WTC11 (cell line): ENCODE results near the gene TFB1M.

Source experiments
- CTCF ChIP-seq: fragments of 200-600 bp; IDR thresholded peaks from 2 replicates; pipeline ENCODE4 v1.8.0; 2022; ENCODE audit warnings: antibody characterized with exemption
- ESRRA ChIP-seq: sonication (generic); formaldehyde crosslinking; IDR thresholded peaks from 2 replicates; pipeline ENCODE4 v1.8.1; 2022; ENCODE audit warnings: mild to moderate bottlenecking, missing genetic modification reagents, borderline replicate concordance
- ETV6 ChIP-seq: sonication (generic); formaldehyde crosslinking; IDR thresholded peaks from 2 replicates; pipeline ENCODE4 v1.8.1; 2022; ENCODE audit warnings: mild to moderate bottlenecking, missing genetic modification reagents
- KAT7 ChIP-seq: sonication (generic); formaldehyde crosslinking; IDR thresholded peaks from 2 replicates; pipeline ENCODE4 v1.8.1; 2023; ENCODE audit warnings: missing genetic modification reagents, mild to moderate bottlenecking, borderline replicate concordance
- ZNF532 ChIP-seq: fragments of 250-450 bp; sonication (Bioruptor Pico); IDR thresholded peaks from 2 replicates; pipeline ENCODE4 v1.9.0; 2021; ENCODE audit warnings: mild to moderate bottlenecking, borderline replicate concordance
- TF ChIP-seq, protein P1 (sequence below): sonication (generic); formaldehyde crosslinking; IDR thresholded peaks from 2 replicates; pipeline ENCODE4 v1.8.1; 2022; ENCODE audit warnings: low read depth, missing genetic modification reagents, borderline replicate concordance
- TF ChIP-seq, protein P2 (sequence below): sonication (generic); formaldehyde crosslinking; IDR thresholded peaks from 2 replicates; pipeline ENCODE4 v1.8.0; 2022; ENCODE audit warnings: mild to moderate bottlenecking, missing genetic modification reagents
- TF ChIP-seq, protein P3 (sequence below): sonication (generic); formaldehyde crosslinking; IDR thresholded peaks from 2 replicates; pipeline ENCODE4 v1.8.1; 2023; ENCODE audit warnings: mild to moderate bottlenecking, moderate library complexity, missing genetic modification reagents
- TF ChIP-seq, protein P4 (sequence below): sonication (generic); formaldehyde crosslinking; IDR thresholded peaks from 2 replicates; pipeline ENCODE4 v1.8.0; 2022; ENCODE audit warnings: mild to moderate bottlenecking, missing genetic modification reagents

GRCh38 chr6:155333414-155333813 lies 19.1 kb upstream of the TFB1M start:
- TF ChIP-seq, protein P1, sequence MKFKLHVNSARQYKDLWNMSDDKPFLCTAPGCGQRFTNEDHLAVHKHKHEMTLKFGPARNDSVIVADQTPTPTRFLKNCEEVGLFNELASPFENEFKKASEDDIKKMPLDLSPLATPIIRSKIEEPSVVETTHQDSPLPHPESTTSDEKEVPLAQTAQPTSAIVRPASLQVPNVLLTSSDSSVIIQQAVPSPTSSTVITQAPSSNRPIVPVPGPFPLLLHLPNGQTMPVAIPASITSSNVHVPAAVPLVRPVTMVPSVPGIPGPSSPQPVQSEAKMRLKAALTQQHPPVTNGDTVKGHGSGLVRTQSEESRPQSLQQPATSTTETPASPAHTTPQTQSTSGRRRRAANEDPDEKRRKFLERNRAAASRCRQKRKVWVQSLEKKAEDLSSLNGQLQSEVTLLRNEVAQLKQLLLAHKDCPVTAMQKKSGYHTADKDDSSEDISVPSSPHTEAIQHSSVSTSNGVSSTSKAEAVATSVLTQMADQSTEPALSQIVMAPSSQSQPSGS (CRISPR knock-in tag), result no peak
- TF ChIP-seq CTCF (no peak), ESRRA (CRISPR knock-in tag) (no peak), KAT7 (CRISPR knock-in tag) (no peak), ZNF532 (CRISPR knock-in tag) (no peak), ETV6 (CRISPR knock-in tag) (no peak)
- TF ChIP-seq, protein P2, sequence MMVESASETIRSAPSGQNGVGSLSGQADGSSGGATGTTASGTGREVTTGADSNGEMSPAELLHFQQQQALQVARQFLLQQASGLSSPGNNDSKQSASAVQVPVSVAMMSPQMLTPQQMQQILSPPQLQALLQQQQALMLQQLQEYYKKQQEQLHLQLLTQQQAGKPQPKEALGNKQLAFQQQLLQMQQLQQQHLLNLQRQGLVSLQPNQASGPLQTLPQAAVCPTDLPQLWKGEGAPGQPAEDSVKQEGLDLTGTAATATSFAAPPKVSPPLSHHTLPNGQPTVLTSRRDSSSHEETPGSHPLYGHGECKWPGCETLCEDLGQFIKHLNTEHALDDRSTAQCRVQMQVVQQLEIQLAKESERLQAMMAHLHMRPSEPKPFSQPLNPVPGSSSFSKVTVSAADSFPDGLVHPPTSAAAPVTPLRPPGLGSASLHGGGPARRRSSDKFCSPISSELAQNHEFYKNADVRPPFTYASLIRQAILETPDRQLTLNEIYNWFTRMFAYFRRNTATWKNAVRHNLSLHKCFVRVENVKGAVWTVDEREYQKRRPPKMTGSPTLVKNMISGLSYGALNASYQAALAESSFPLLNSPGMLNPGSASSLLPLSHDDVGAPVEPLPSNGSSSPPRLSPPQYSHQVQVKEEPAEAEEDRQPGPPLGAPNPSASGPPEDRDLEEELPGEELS (CRISPR knock-in tag), result no peak
- TF ChIP-seq, protein P3, sequence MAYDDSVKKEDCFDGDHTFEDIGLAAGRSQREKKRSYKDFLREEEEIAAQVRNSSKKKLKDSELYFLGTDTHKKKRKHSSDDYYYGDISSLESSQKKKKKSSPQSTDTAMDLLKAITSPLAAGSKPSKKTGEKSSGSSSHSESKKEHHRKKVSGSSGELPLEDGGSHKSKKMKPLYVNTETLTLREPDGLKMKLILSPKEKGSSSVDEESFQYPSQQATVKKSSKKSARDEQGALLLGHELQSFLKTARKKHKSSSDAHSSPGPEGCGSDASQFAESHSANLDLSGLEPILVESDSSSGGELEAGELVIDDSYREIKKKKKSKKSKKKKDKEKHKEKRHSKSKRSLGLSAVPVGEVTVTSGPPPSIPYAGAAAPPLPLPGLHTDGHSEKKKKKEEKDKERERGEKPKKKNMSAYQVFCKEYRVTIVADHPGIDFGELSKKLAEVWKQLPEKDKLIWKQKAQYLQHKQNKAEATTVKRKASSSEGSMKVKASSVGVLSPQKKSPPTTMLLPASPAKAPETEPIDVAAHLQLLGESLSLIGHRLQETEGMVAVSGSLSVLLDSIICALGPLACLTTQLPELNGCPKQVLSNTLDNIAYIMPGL (CRISPR knock-in tag), result no peak
- TF ChIP-seq, protein P4, sequence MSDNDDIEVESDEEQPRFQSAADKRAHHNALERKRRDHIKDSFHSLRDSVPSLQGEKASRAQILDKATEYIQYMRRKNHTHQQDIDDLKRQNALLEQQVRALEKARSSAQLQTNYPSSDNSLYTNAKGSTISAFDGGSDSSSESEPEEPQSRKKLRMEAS (CRISPR knock-in tag), result no peak
